DND-41 (cell line): ENCODE results near the gene FGF9.

Source experiments
- ATAC-seq: fragments of 200-7000 bp; cut with Tn5 transposase; 3 replicates; pipeline ENCODE4 v1.9.1; 2021; ENCODE audit warnings: low read depth; ENCODE audit not compliant: insufficient read depth
- DNase-seq: peaks from one replicate; pipeline ENCODE4 v3.0.0-alpha.2; 2020
- H2AFZ ChIP-seq: 2 replicates; pipeline ENCODE4 v1.6.0; 2012; ENCODE audit warnings: low read depth, low read length
- H3K27ac ChIP-seq: 2 replicates; pipeline ENCODE4 v1.5.1; 2012; ENCODE audit warnings: low read length, inconsistent platforms
- H3K27me3 ChIP-seq: fragments of 200-600 bp; sonication (generic); 2 replicates; pipeline ENCODE4 v1.6.0; 2012; ENCODE audit warnings: low read length, mild to moderate bottlenecking, inconsistent platforms; ENCODE audit not compliant: insufficient read depth, poor library complexity
- H3K36me3 ChIP-seq: 2 replicates; pipeline ENCODE4 v1.5.1; 2012; ENCODE audit warnings: low read length, inconsistent platforms; ENCODE audit not compliant: insufficient read depth
- H3K4me1 ChIP-seq: 2 replicates; pipeline ENCODE4 v1.5.1; 2012; ENCODE audit warnings: mild to moderate bottlenecking, low read length; ENCODE audit not compliant: insufficient read depth
- H3K4me2 ChIP-seq: 2 replicates; pipeline ENCODE4 v1.6.0; 2012; ENCODE audit warnings: mild to moderate bottlenecking, moderate library complexity, low read length, inconsistent platforms; ENCODE audit not compliant: insufficient read depth
- H3K4me3 ChIP-seq, 2 experiments: fragments of 200-600 bp in 1 of 2; shearing (Covaris generic) in 1 of 2; 2 replicates each; pipeline ENCODE4 v1.5.1; 2012 to 2016; ENCODE audit warnings: inconsistent platforms in 2 of 2, low read length in 2 of 2, mild to moderate bottlenecking in 2 of 2, low read depth in 1 of 2, moderate library complexity in 1 of 2
- H3K79me2 ChIP-seq: 2 replicates; pipeline ENCODE4 v1.6.0; 2012; ENCODE audit warnings: low read length, inconsistent platforms; ENCODE audit not compliant: insufficient read depth
- H3K9ac ChIP-seq: 2 replicates; pipeline ENCODE4 v1.6.0; 2012; ENCODE audit warnings: low read depth, mild to moderate bottlenecking, inconsistent platforms, low read length, moderate library complexity
- H3K9me3 ChIP-seq: 2 replicates; pipeline ENCODE4 v1.5.1; 2012; ENCODE audit warnings: low read length, moderate library complexity, mild to moderate bottlenecking, inconsistent platforms; ENCODE audit not compliant: insufficient read depth, severe bottlenecking
- H4K20me1 ChIP-seq: 2 replicates; pipeline ENCODE4 v1.6.0; 2012; ENCODE audit warnings: low read length; ENCODE audit not compliant: insufficient read depth
- EZH2 ChIP-seq: IDR thresholded peaks from 3 replicates; pipeline ENCODE4 v1.6.1; 2012; ENCODE audit warnings: borderline replicate concordance, low read depth, mild to moderate bottlenecking, moderate library complexity, low read length, inconsistent platforms; ENCODE audit not compliant: severe bottlenecking
- TF ChIP-seq, protein P1 (sequence below): IDR thresholded peaks from 2 replicates; pipeline ENCODE4 v1.5.1; 2012; ENCODE audit warnings: borderline replicate concordance, low read length, moderate library complexity, mild to moderate bottlenecking; ENCODE audit not compliant: poor library complexity, severe bottlenecking; ENCODE audit errors: extremely low read depth

The FGF9 gene

GRCh38 chr13:21670883-21671619 lies at the start of gene FGF9:
FGF9 (plus strand) TSS chr13:21671073; CDS start chr13:21671913, 840 bp downstream.
- H2AFZ ChIP-seq, result peak within 1 kb of the TSS; percentile 100
- peaks cover 2% of the 10 kb centered on the region; the same call in 1 of the 2 replicates for H4K20me1 ChIP-seq
- H3K79me2 ChIP-seq, result no peaks in the 10 kb centered on the region
- H3K27ac ChIP-seq, result peak within 1 kb of the TSS; percentile 46
- H3K36me3 ChIP-seq, result no peaks in the 10 kb centered on the region
- H3K4me3 ChIP-seq, result peak within 1 kb of the TSS; percentile 38 to 70
- peaks cover 44% of the 10 kb centered on the region for H3K27me3 ChIP-seq
- no peaks in the 10 kb centered on the region for H3K9me3 ChIP-seq
- TF ChIP-seq, protein P1, sequence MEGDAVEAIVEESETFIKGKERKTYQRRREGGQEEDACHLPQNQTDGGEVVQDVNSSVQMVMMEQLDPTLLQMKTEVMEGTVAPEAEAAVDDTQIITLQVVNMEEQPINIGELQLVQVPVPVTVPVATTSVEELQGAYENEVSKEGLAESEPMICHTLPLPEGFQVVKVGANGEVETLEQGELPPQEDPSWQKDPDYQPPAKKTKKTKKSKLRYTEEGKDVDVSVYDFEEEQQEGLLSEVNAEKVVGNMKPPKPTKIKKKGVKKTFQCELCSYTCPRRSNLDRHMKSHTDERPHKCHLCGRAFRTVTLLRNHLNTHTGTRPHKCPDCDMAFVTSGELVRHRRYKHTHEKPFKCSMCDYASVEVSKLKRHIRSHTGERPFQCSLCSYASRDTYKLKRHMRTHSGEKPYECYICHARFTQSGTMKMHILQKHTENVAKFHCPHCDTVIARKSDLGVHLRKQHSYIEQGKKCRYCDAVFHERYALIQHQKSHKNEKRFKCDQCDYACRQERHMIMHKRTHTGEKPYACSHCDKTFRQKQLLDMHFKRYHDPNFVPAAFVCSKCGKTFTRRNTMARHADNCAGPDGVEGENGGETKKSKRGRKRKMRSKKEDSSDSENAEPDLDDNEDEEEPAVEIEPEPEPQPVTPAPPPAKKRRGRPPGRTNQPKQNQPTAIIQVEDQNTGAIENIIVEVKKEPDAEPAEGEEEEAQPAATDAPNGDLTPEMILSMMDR, result peak; percentile 29
- peak; percentile 47 for TF ChIP-seq EZH2
- DNase-seq (peak; percentile 79), ATAC-seq (peak; percentile 95)
- H3K4me2 ChIP-seq, result peak within 1 kb of the TSS; percentile 94
- peak within 1 kb of the TSS; percentile 53 for H3K9ac ChIP-seq
- peaks cover 31% of the 10 kb centered on the region for H3K4me1 ChIP-seq

DNA sequence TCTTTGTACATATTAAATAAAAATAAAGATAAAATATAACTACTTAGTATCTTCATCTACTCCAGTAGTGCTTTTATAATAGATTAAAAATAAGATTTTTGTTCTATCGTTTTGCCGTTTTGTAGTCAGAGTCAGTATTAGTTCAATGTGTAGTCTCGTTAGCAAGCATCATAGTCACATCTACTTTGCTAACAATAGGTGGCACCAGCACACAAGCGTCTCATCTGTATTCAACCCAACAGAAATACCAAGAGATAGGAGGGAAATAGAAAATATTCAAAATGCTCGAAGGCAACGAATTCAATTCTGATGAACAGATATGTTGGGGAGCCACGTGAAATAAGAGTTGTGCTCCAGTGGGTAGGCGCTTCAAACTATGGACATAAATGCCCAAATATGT lies 45.5 kb upstream of the FGF9 start:
- H3K36me3 ChIP-seq, result no peaks in the 10 kb centered on the region
- no peaks in the 10 kb centered on the region for H4K20me1 ChIP-seq
- H3K4me3 ChIP-seq, result no peak overlapping the region
- no peaks in the 10 kb centered on the region for H3K9me3 ChIP-seq
- H3K27me3 ChIP-seq, result peaks cover 6% of the 10 kb centered on the region
- no peak overlapping the region for H3K4me2 ChIP-seq
- no peaks in the 10 kb centered on the region for H3K4me1 ChIP-seq
- H3K27ac ChIP-seq, result no peak overlapping the region
- H3K9ac ChIP-seq, result no peak overlapping the region
- no peak for TF ChIP-seq EZH2
- TF ChIP-seq, protein P1, result peak; percentile 58
- H3K79me2 ChIP-seq, result no peaks in the 10 kb centered on the region
- DNase-seq (peak; percentile 13), ATAC-seq (peak; percentile 62; the same call in 2 of the 3 replicates)
- no peak overlapping the region for H2AFZ ChIP-seq

- Histone ChIP-seq H3K4me1 (no peaks in the 10 kb centered on the region), H3K4me2 (no peak overlapping the region), H2AFZ (no peak overlapping the region), H3K9me3 (peaks cover 3% of the 10 kb centered on the region), H3K4me3 (no peak overlapping the region), H4K20me1 (no peaks in the 10 kb centered on the region), H3K9ac (no peak overlapping the region), H3K27me3 (peaks cover 3% of the 10 kb centered on the region), H3K27ac (no peak overlapping the region), H3K79me2 (no peaks in the 10 kb centered on the region), H3K36me3 (no peaks in the 10 kb centered on the region)
- ATAC-seq (no peak), DNase-seq (no peak)
- TF ChIP-seq EZH2, result no peak
- TF ChIP-seq, protein P1, result no peak
These were observed 38.7 kb upstream of the FGF9 start for GRCh38 chr13:21632196-21632595.
